ENCODE measurements around the gene SLC10A3.

SLC10A3 gene

GRCh38 chrX:154448484-154448883, 41.9 kb downstream of the SLC10A3 start:
- H3K36me3 ChIP-seq (ENCODE audit: insufficient read depth, low read length) = peaks cover 5% of the 10 kb centered on the region
- no peak overlapping the region for H3K4me3 ChIP-seq (ENCODE audit: low read depth, low read length, poor library complexity, severe bottlenecking)
- no peaks in the 10 kb centered on the region for H3F3A ChIP-seq (ENCODE audit: insufficient read depth, low read length)
- H3K9me3 ChIP-seq (ENCODE audit: low read length) = no peaks in the 10 kb centered on the region
- peaks cover 16% of the 10 kb centered on the region for H3K4me1 ChIP-seq (ENCODE audit: insufficient read depth, low read length, severe bottlenecking)
- no peaks in the 10 kb centered on the region for H3K9me2 ChIP-seq (ENCODE audit: low read depth, low read length)
- no peaks in the 10 kb centered on the region for H4K20me1 ChIP-seq (ENCODE audit: insufficient read depth, low read length)
- no peak overlapping the region for H3K9ac ChIP-seq (ENCODE audit: low read length)
- H3K79me2 ChIP-seq (ENCODE audit: insufficient read depth, low read length) = no peaks in the 10 kb centered on the region
- no peak overlapping the region for H2AFZ ChIP-seq (ENCODE audit: low read length)
- no peaks in the 10 kb centered on the region for H3K27me3 ChIP-seq (ENCODE audit: insufficient read depth, low read length)
- H3K27ac ChIP-seq (ENCODE audit: low read depth, low read length, poor library complexity, severe bottlenecking) = no peak overlapping the region
- no peak overlapping the region for H3K4me2 ChIP-seq (ENCODE audit: low read length)
- TF ChIP-seq, protein P1, sequence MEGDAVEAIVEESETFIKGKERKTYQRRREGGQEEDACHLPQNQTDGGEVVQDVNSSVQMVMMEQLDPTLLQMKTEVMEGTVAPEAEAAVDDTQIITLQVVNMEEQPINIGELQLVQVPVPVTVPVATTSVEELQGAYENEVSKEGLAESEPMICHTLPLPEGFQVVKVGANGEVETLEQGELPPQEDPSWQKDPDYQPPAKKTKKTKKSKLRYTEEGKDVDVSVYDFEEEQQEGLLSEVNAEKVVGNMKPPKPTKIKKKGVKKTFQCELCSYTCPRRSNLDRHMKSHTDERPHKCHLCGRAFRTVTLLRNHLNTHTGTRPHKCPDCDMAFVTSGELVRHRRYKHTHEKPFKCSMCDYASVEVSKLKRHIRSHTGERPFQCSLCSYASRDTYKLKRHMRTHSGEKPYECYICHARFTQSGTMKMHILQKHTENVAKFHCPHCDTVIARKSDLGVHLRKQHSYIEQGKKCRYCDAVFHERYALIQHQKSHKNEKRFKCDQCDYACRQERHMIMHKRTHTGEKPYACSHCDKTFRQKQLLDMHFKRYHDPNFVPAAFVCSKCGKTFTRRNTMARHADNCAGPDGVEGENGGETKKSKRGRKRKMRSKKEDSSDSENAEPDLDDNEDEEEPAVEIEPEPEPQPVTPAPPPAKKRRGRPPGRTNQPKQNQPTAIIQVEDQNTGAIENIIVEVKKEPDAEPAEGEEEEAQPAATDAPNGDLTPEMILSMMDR (IDR thresholded peaks at IDR 0.05; ENCODE audit: low read length) = no peak
- TF ChIP-seq EZH2 (IDR thresholded peaks at IDR 0.05; ENCODE audit: borderline replicate concordance, low read length) = no peak

DNA sequence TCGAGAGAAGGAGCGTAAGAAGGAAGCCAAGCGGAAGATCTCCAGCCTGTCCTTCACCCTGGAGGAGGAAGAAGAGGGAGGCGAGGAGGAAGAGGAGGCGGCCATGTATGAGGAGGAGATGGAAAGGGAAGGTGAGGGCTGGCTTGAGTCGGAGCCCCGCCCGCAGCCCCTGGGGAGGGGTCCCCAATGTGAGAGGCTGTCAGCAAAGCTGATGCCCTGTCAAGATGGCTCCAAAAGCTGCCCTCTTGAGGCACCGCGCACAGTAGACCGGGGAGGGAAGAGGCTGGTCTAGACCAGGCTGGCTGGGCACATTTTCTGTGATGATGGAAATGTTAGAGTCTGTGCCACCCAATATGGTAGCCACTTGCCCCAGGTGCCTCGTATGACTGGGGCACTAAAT, 44.0 kb downstream of the SLC10A3 start:
- peaks cover 20% of the 10 kb centered on the region for H3K4me1 ChIP-seq (ENCODE audit: insufficient read depth, low read length, severe bottlenecking)
- H4K20me1 ChIP-seq (ENCODE audit: insufficient read depth, low read length) = no peaks in the 10 kb centered on the region
- H3K27ac ChIP-seq (ENCODE audit: low read depth, low read length, poor library complexity, severe bottlenecking) = no peak overlapping the region
- H3K4me2 ChIP-seq (ENCODE audit: low read length) = no peak overlapping the region
- H3K27me3 ChIP-seq (ENCODE audit: insufficient read depth, low read length) = no peaks in the 10 kb centered on the region
- no peak overlapping the region for H3K4me3 ChIP-seq (ENCODE audit: low read depth, low read length, poor library complexity, severe bottlenecking)
- H3K36me3 ChIP-seq (ENCODE audit: insufficient read depth, low read length) = peaks cover 13% of the 10 kb centered on the region
- no peaks in the 10 kb centered on the region for H3F3A ChIP-seq (ENCODE audit: insufficient read depth, low read length)
- H3K9me2 ChIP-seq (ENCODE audit: low read depth, low read length) = no peaks in the 10 kb centered on the region
- TF ChIP-seq EZH2 (IDR thresholded peaks at IDR 0.05; ENCODE audit: borderline replicate concordance, low read length) = no peak
- TF ChIP-seq, protein P1 (IDR thresholded peaks at IDR 0.05; ENCODE audit: low read length) = no peak
- H3K79me2 ChIP-seq (ENCODE audit: insufficient read depth, low read length) = no peaks in the 10 kb centered on the region
- H3K9me3 ChIP-seq (ENCODE audit: low read length) = no peaks in the 10 kb centered on the region
- no peak overlapping the region for H2AFZ ChIP-seq (ENCODE audit: low read length)
- H3K9ac ChIP-seq (ENCODE audit: low read length) = no peak overlapping the region

DNA sequence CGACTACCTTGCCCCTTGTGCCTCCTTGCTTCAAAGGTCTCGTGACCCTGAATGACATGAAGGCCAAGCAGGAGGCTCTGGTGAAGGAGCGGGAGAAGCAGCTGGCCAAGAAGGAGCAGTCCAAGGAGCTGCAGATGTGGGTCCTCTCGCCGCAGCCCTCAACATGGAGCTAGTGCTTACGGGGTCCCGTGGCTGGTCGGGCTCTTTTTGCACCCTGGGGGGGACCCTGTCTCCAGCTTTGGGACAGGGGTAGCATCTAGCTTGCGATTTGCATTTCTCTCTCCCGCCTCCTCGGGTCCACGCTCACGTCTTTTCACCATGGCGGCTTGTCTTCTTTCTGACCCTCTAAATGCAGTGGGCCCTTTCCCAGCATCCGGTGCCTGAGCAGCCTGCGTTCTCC, 44.7 kb downstream of the SLC10A3 start:
- Histone ChIP-seq H3K4me1 (ENCODE audit: insufficient read depth, low read length, severe bottlenecking) (peaks cover 20% of the 10 kb centered on the region), H4K20me1 (ENCODE audit: insufficient read depth, low read length) (no peaks in the 10 kb centered on the region), H3K9me2 (ENCODE audit: low read depth, low read length) (no peaks in the 10 kb centered on the region), H3K27ac (ENCODE audit: low read depth, low read length, poor library complexity, severe bottlenecking) (no peak overlapping the region), H3K4me3 (ENCODE audit: low read depth, low read length, poor library complexity, severe bottlenecking) (no peak overlapping the region), H3K4me2 (ENCODE audit: low read length) (no peak overlapping the region), H3F3A (ENCODE audit: insufficient read depth, low read length) (no peaks in the 10 kb centered on the region), H3K9me3 (ENCODE audit: low read length) (no peaks in the 10 kb centered on the region), H2AFZ (ENCODE audit: low read length) (no peak overlapping the region), H3K9ac (ENCODE audit: low read length) (no peak overlapping the region), H3K27me3 (ENCODE audit: insufficient read depth, low read length) (no peaks in the 10 kb centered on the region), H3K36me3 (ENCODE audit: insufficient read depth, low read length) (peaks cover 17% of the 10 kb centered on the region), H3K79me2 (ENCODE audit: insufficient read depth, low read length) (no peaks in the 10 kb centered on the region)
- TF ChIP-seq, protein P1 (IDR thresholded peaks at IDR 0.05; ENCODE audit: low read length) = no peak
- no peak for TF ChIP-seq EZH2 (IDR thresholded peaks at IDR 0.05; ENCODE audit: borderline replicate concordance, low read length)

Measured in OCI-LY1 (cell line).